ENCODE data around the gene GPR137B. TPM values are rescaled to one million over a fixed set of nuclear protein-coding genes. Genes with fewer than 3 reads are reported as not detected.
"Not testable (repeated sequence)": the region's sequence is repeated elsewhere in the genome, so short reads cannot be mapped to it uniquely, and the experiment has no call there.

Gene GPR137B
- total and polyA plus RNA-seq, 2 of the 8 experiments (the other 6 are each of a cell fraction or from before 2014, with no cell fraction given) = 6.9 to 7.7 TPM

- H3K4me3 ChIP-seq (ENCODE audit: extremely low read depth in 1 of 4, insufficient read depth in 2 of 4, low read depth in 3 of 4, low read length in 4 of 4); H2AFZ ChIP-seq (ENCODE audit: low read length); H4K91ac ChIP-seq (replicated peaks; ENCODE audit: insufficient read length, low read length); H3K4ac ChIP-seq (replicated peaks; ENCODE audit: insufficient read length, low read depth, low read length); H2BK15ac ChIP-seq (ENCODE audit: low read length); H3K18ac ChIP-seq (ENCODE audit: extremely low read depth, low read length); H2BK5ac ChIP-seq (ENCODE audit: low read depth, low read length); H3K27ac ChIP-seq (ENCODE audit: low read depth, low read length); CTCF ChIA-PET (ENCODE audit: partially characterized antibody); DNase-seq (ENCODE audit: low read depth in 1 of 2, low spot score in 2 of 2); H2AK5ac ChIP-seq (ENCODE audit: low read depth, low read length); H3K4me1 ChIP-seq (replicated peaks in 1 of 4; ENCODE audit: control insufficient read depth in 3 of 4, insufficient read depth in 4 of 4, low read length in 3 of 4); H2BK20ac ChIP-seq (ENCODE audit: low read length); H3K36me3 ChIP-seq (ENCODE audit: control insufficient read depth in 2 of 4, insufficient read depth in 4 of 4, low read length in 3 of 4); H3K23me2 ChIP-seq (ENCODE audit: low read depth, low read length); H3K79me1 ChIP-seq (ENCODE audit: low read depth, low read length); H3K9ac ChIP-seq (replicated peaks in 1 of 4; ENCODE audit: extremely low read depth in 1 of 4, low read depth in 3 of 4, low read length in 3 of 4); POLR2A ChIA-PET (ENCODE audit: partially characterized antibody); H3K23ac ChIP-seq (ENCODE audit: insufficient read length); H2BK12ac ChIP-seq (ENCODE audit: low read depth, low read length); H3K4me2 ChIP-seq (ENCODE audit: insufficient read depth in 1 of 2, low read depth in 2 of 2, low read length in 2 of 2); H4K5ac ChIP-seq (ENCODE audit: insufficient read length, low read depth, low read length); H3K27me3 ChIP-seq (replicated peaks in 1 of 4; ENCODE audit: control insufficient read depth in 3 of 4, extremely low read depth in 1 of 4, insufficient read depth in 3 of 4, low read length in 3 of 4); H2BK120ac ChIP-seq (replicated peaks; ENCODE audit: low read depth, low read length); H4K20me1 ChIP-seq (replicated peaks in 1 of 2; ENCODE audit: control insufficient read depth in 1 of 2, insufficient read depth in 2 of 2, low read length in 2 of 2); H3K14ac ChIP-seq (ENCODE audit: insufficient read length); FAIRE-seq; H4K8ac ChIP-seq (ENCODE audit: extremely low read depth, insufficient read depth, low read length); H3K79me2 ChIP-seq (ENCODE audit: control insufficient read depth in 1 of 2, insufficient read depth in 2 of 2, low read length in 2 of 2); H3K56ac ChIP-seq (replicated peaks; ENCODE audit: insufficient read length, low read depth, low read length): not testable (repeated sequence)
- H3K9me3 ChIP-seq (ENCODE audit: insufficient read depth in 2 of 2, low read depth in 1 of 2, low read length in 1 of 2) = peaks cover 15 to 19% of the 10 kb centered on the region in 2 experiments
- WGBS, 2 experiments (ENCODE audit: extremely low coverage in 1 of 2, insufficient coverage in 1 of 2, insufficient read length in 1 of 2, insufficient replicate concordance in 2 of 2, low coverage in 1 of 2, low lambda C conversion rate in 2 of 2, missing lambda C conversion rate in 1 of 2) = 98% methylated on average over 3 of the region's 3 CpGs; no CpG with 5 or more reads in 1 of the 2 experiments
Measured at GRCh38 chr1:236161755-236162154, 19.4 kb downstream of the GPR137B start.
